Nephron progenitor cell (in vitro differentiated cells): ENCODE results near the gene MECP2.

ENCODE experiments used
- DNase-seq: peaks from one replicate; pipeline ENCODE4 v3.0.0; 2021
- H3K27ac Mint-ChIP-seq: 2 replicates; pipeline ENCODE4 v1.8.0; 2021; ENCODE audit warnings: mild to moderate bottlenecking, moderate library complexity, mixed read lengths
- H3K27me3 Mint-ChIP-seq: 2 replicates; pipeline ENCODE4 v1.8.0; 2021; ENCODE audit warnings: mild to moderate bottlenecking, low read depth, mixed read lengths; ENCODE audit not compliant: poor library complexity
- H3K36me3 Mint-ChIP-seq: 2 replicates; pipeline ENCODE4 v1.8.0; 2021; ENCODE audit warnings: low read depth, mixed read lengths
- H3K4me1 Mint-ChIP-seq: 2 replicates; pipeline ENCODE4 v1.8.0; 2021; ENCODE audit warnings: mixed read lengths
- H3K4me3 Mint-ChIP-seq: 2 replicates; pipeline ENCODE4 v1.8.0; 2021; ENCODE audit warnings: mild to moderate bottlenecking, moderate library complexity, mixed read lengths
- H3K9me3 Mint-ChIP-seq: 2 replicates; pipeline ENCODE4 v1.8.0; 2021; ENCODE audit warnings: mild to moderate bottlenecking, moderate library complexity, mixed read lengths
- CTCF ChIP-seq: fragments of 200-600 bp; sonication (generic); IDR thresholded peaks from 2 replicates; pipeline ENCODE4 v1.5.0; 2021; ENCODE audit warnings: antibody characterized with exemption

Gene MECP2

GRCh38 chrX:154029439-154029838 is 68.1 kb downstream of the MECP2 start:
- Mint-ChIP-seq H3K27ac (no peak overlapping the region), H3K9me3 (peaks cover 65% of the 10 kb centered on the region), H3K36me3 (peaks cover 21% of the 10 kb centered on the region), H3K4me3 (no peak overlapping the region), H3K4me1 (peaks cover 44% of the 10 kb centered on the region), H3K27me3 (no peaks in the 10 kb centered on the region)
- DNase-seq = no peak
- TF ChIP-seq CTCF = no peak

- Mint-ChIP-seq H3K9me3 (peaks cover 63% of the 10 kb centered on the region), H3K4me3 (no peak overlapping the region)
- no peak for DNase-seq
These were observed 68.9 kb downstream of the MECP2 start for GRCh38 chrX:154028502-154029184.

GRCh38 chrX:154027986-154028385 is 69.5 kb downstream of the MECP2 start:
- H3K27ac Mint-ChIP-seq = no peak overlapping the region
- no peak for TF ChIP-seq CTCF
- peaks cover 47% of the 10 kb centered on the region for H3K4me1 Mint-ChIP-seq
- no peak for DNase-seq
- H3K36me3 Mint-ChIP-seq = peaks cover 21% of the 10 kb centered on the region
- H3K4me3 Mint-ChIP-seq = no peak overlapping the region
- H3K27me3 Mint-ChIP-seq = no peaks in the 10 kb centered on the region
- peaks cover 62% of the 10 kb centered on the region for H3K9me3 Mint-ChIP-seq

More at GRCh38 chrX:154028502-154029184, 68.9 kb downstream of the MECP2 start:
- Mint-ChIP-seq H3K27me3 (no peaks in the 10 kb centered on the region), H3K4me1 (peaks cover 47% of the 10 kb centered on the region), H3K27ac (peak overlapping the region; percentile 39), H3K36me3 (peaks cover 21% of the 10 kb centered on the region)
- no peak for TF ChIP-seq CTCF

GRCh38 chrX:154027022-154027402 is 70.5 kb downstream of the MECP2 start:
- no peak overlapping the region for H3K4me3 Mint-ChIP-seq
- peaks cover 50% of the 10 kb centered on the region for H3K4me1 Mint-ChIP-seq
- H3K36me3 Mint-ChIP-seq = peaks cover 19% of the 10 kb centered on the region
- no peaks in the 10 kb centered on the region for H3K27me3 Mint-ChIP-seq
- no peak for DNase-seq
- no peak for TF ChIP-seq CTCF
- no peak overlapping the region for H3K27ac Mint-ChIP-seq
- H3K9me3 Mint-ChIP-seq = peaks cover 64% of the 10 kb centered on the region

- Mint-ChIP-seq H3K27me3 (no peaks in the 10 kb centered on the region), H3K9me3 (peaks cover 61% of the 10 kb centered on the region), H3K4me1 (peaks cover 50% of the 10 kb centered on the region), H3K4me3 (no peak overlapping the region), H3K36me3 (peaks cover 12% of the 10 kb centered on the region), H3K27ac (no peak overlapping the region)
- no peak for DNase-seq
- no peak for TF ChIP-seq CTCF
These were observed 71.1 kb downstream of the MECP2 start for GRCh38 chrX:154026136-154027021.
